HL-60/S4 treated with phorbol 12-myristate 13-acetate at 8.2 ng/mL for 4 days and 3 days (cell line): Measurements from ENCODE around the gene DUSP6.

Experiments used
- in situ Hi-C: fragments of 300-500 bp; cut with MboI; formaldehyde crosslinking; loops from 2 replicates; pipeline ENCODE4 v1.15.0; 2022; ENCODE audit warnings: low sequenced_read_pairs

DUSP6 gene

DNA sequence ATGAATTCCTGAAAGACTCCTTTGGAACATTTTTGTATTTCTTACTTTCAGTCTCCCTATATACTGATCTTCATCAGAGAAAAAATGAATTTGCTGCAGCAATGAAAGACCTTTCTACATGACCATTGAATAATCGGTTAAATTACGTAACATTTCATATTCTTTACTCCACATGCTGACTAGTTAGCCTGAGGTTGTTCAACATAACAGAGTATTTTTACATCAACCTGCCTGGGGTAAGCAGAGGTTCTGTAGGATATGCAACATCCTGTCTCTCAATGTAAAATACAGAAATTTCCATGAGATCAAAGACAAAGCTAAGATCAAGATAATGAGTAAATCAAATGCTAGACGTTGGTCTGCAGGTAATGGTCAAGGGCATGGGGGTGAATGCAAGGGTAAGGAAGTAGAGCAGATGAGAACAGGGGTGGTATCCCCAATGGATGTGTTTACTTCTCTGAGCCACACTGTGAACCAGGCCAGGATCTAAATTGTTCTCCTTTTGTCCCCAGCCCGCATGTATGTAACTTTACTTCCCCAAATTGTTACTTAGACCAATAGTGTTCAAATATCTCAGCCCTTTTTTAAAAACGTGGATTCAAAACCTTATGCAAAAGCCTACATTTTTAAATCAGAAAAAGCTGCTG lies 45.4 kb downstream of the DUSP6 start:
- in situ Hi-C loops: no loop called here

DNA sequence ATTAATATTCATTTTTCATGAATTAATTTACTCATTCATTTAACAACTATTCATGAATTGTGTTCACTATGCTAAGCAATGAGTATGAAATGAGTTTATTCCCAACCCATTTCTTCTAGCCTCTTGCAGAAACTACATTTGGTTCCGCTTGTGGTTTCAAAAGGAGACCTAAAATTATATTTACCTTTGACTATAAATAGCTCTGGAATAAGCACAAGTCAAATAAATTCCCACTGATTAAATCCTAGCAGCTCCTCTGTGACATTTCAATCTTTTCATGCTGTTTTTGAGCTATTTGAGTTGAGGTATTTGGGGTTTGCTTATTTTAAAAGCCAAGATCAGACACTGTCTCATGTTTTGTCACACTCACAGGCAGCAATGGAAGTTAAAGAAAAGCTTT lies 46.9 kb downstream of the DUSP6 start:
- in situ Hi-C loops: no loop called here

GRCh38 chr12:89299931-89300330 lies 52.4 kb downstream of the DUSP6 start:
- in situ Hi-C loops: no loop called here

GRCh38 chr12:89299417-89299816 lies 52.9 kb downstream of the DUSP6 start:
- in situ Hi-C loops: no loop called here
